Fibroblast of lung (primary cell): ENCODE data around the gene MAP1LC3A. TPM values are rescaled to one million over a fixed set of nuclear protein-coding genes. Genes with fewer than 3 reads are reported as not detected.
A peak's percentile ranks its signal among the peaks of the same experiment; 100 is the strongest.

ENCODE experiments used
- DNase-seq, 2 donors: peaks; one replicate each; pipeline versions ENCODE4 v3.0.0 to v3.0.0-alpha.2; 2010; ENCODE audit warnings: low read depth in 2 of 2
- H2AFZ ChIP-seq: 2 replicates; pipeline ENCODE4 v1.5.1; 2012; ENCODE audit warnings: low read length, control low read depth, inconsistent platforms
- H3K27ac ChIP-seq: 2 replicates; pipeline ENCODE4 v1.5.1; 2011; ENCODE audit warnings: low read length, control low read depth; ENCODE audit not compliant: insufficient read depth
- H3K27me3 ChIP-seq: 2 replicates; pipeline ENCODE4 v1.5.1; 2011; ENCODE audit warnings: mild to moderate bottlenecking, low read length; ENCODE audit not compliant: control insufficient read depth, insufficient read depth
- H3K36me3 ChIP-seq: 2 replicates; pipeline ENCODE4 v1.5.1; 2011; ENCODE audit warnings: low read length; ENCODE audit not compliant: control insufficient read depth, insufficient read depth
- H3K4me1 ChIP-seq: 2 replicates; pipeline ENCODE4 v1.5.1; 2011; ENCODE audit warnings: low read length; ENCODE audit not compliant: control insufficient read depth, insufficient read depth; ENCODE audit errors: extremely low read depth
- H3K4me2 ChIP-seq: 2 replicates; pipeline ENCODE4 v1.5.1; 2011; ENCODE audit warnings: low read length, control low read depth; ENCODE audit not compliant: insufficient read depth; ENCODE audit errors: extremely low read depth
- H3K4me3 ChIP-seq, 4 experiments: fragments of 200-600 bp in 1 of 4; sonication (generic) in 1 of 4; replicated peaks in 1 of 4; 2 replicates each; pipeline ENCODE4 v1.5.1; 2011 to 2016; ENCODE audit warnings: low read length in 4 of 4, low read depth in 3 of 4, mild to moderate bottlenecking in 3 of 4, control low read depth in 2 of 4, inconsistent platforms in 1 of 4, mixed read lengths in 1 of 4; ENCODE audit not compliant: insufficient read depth in 1 of 4; ENCODE audit errors: control extremely low read depth in 1 of 4
- H3K79me2 ChIP-seq: 2 replicates; pipeline ENCODE4 v1.5.1; 2012; ENCODE audit warnings: mild to moderate bottlenecking, low read length, inconsistent platforms; ENCODE audit not compliant: control insufficient read depth, insufficient read depth
- H3K9ac ChIP-seq: 2 replicates; pipeline ENCODE4 v1.5.1; 2011; ENCODE audit warnings: mild to moderate bottlenecking, low read length, control low read depth; ENCODE audit not compliant: insufficient read depth
- H3K9me3 ChIP-seq: 2 replicates; pipeline ENCODE4 v1.5.1; 2012; ENCODE audit warnings: low read depth, low read length; ENCODE audit not compliant: control insufficient read depth, insufficient read depth
- H4K20me1 ChIP-seq: 2 replicates; pipeline ENCODE4 v1.5.1; 2011; ENCODE audit warnings: low read length; ENCODE audit not compliant: control insufficient read depth, insufficient read depth; ENCODE audit errors: extremely low read depth
- CTCF ChIP-seq, 2 donors: IDR thresholded peaks in 1 of 2; conservative IDR thresholded peaks in 1 of 2; 1 replicate in 1 of 2; 2 replicates in 1 of 2; pipeline ENCODE4 v1.5.1; 2011 to 2012; ENCODE audit warnings: low read length in 2 of 2, control low read depth in 1 of 2, inconsistent platforms in 1 of 2, low read depth in 1 of 2, mild to moderate bottlenecking in 1 of 2
- EZH2 ChIP-seq: IDR thresholded peaks from 2 replicates; pipeline ENCODE4 v1.5.1; 2012; ENCODE audit warnings: low read length, control low read depth, mild to moderate bottlenecking; ENCODE audit errors: missing control alignments
- polyA plus RNA-seq, 2 donors: library from polyadenylated mRNA; depleted of rRNA in 1 of 2; stranded (reverse) in 1 of 2; unstranded in 1 of 2; fragments of >200 nt; gene quantifications; 2 replicates each; pipeline ENCODE4 v1.2.1, GENCODE V29; 2011 to 2012; ENCODE audit warnings: missing spikeins in 1 of 2
- total RNA-seq: library from RNA; depleted of rRNA; stranded (reverse); fragments of >200 nt; gene quantifications from 2 replicates; pipeline ENCODE4 v1.2.1, GENCODE V29; 2014

Gene MAP1LC3A
- total and polyA plus RNA-seq, 2 donors (not counting 1 experiment from before 2014, with no cell fraction given), result 19.3 to 30.4 TPM

DNA sequence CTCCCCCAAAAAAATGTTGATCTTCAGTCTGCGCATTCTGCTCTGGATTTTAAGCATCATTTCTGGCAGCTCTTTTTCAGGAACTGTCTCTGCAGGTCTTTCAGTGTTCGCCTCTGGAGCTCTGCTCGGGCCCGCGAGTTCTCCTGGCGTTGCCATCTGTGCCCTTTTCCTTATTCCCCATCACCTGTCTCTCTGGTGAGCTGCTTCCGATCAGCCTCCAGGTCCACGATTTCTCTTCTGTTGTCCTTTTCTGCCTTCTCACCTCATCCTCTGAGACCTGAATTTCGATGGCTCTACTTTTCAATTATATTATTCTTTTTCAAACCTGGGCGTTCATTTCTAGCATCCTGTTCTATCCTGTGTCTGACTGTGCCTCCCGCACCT is 590 bp upstream of the MAP1LC3A start:
- no peaks in the 10 kb centered on the region for H3K27me3 ChIP-seq
- H3K9me3 ChIP-seq, result no peaks in the 10 kb centered on the region
- H3K9ac ChIP-seq, result peak overlapping the region; percentile 95
- peak overlapping the region; percentile 65 to 89 (median 77) for H3K4me3 ChIP-seq
- peak overlapping the region; percentile 90 for H3K27ac ChIP-seq
- DNase-seq, result no peak
- H2AFZ ChIP-seq, result peak overlapping the region; percentile 94
- no peaks in the 10 kb centered on the region for H3K4me1 ChIP-seq
- H3K36me3 ChIP-seq, result no peaks in the 10 kb centered on the region
- peak overlapping the region; percentile 98 for H3K4me2 ChIP-seq
- no peaks in the 10 kb centered on the region for H3K79me2 ChIP-seq
- TF ChIP-seq EZH2 (no peak), CTCF (conservative IDR thresholded peaks at IDR 0.05 in 1 of 2, IDR thresholded peaks at IDR 0.05 in 1 of 2; ENCODE audit: low read depth in 1 of 2, low read length in 2 of 2) (no peak)
- H4K20me1 ChIP-seq, result no peaks in the 10 kb centered on the region

GRCh38 chr20:34559311-34560140 is 1.0 kb downstream of the MAP1LC3A start:
- no peaks in the 10 kb centered on the region for H4K20me1 ChIP-seq
- no peak overlapping the region for H3K27ac ChIP-seq
- TF ChIP-seq EZH2 (no peak), CTCF (conservative IDR thresholded peaks at IDR 0.05 in 1 of 2, IDR thresholded peaks at IDR 0.05 in 1 of 2; ENCODE audit: low read depth in 1 of 2, low read length in 2 of 2) (no peak)
- H3K79me2 ChIP-seq, result no peaks in the 10 kb centered on the region
- H3K4me2 ChIP-seq, result peak overlapping the region; percentile 59
- H2AFZ ChIP-seq, result no peak overlapping the region
- H3K4me3 ChIP-seq, result peak overlapping the region; percentile 21 to 84 (median 32)
- H3K27me3 ChIP-seq, result no peaks in the 10 kb centered on the region
- H3K9ac ChIP-seq, result peak overlapping the region; percentile 46
- no peaks in the 10 kb centered on the region for H3K9me3 ChIP-seq
- peak in 1 of 2 donors; percentile 5 for DNase-seq
- no peaks in the 10 kb centered on the region for H3K36me3 ChIP-seq
- H3K4me1 ChIP-seq, result no peaks in the 10 kb centered on the region

DNA sequence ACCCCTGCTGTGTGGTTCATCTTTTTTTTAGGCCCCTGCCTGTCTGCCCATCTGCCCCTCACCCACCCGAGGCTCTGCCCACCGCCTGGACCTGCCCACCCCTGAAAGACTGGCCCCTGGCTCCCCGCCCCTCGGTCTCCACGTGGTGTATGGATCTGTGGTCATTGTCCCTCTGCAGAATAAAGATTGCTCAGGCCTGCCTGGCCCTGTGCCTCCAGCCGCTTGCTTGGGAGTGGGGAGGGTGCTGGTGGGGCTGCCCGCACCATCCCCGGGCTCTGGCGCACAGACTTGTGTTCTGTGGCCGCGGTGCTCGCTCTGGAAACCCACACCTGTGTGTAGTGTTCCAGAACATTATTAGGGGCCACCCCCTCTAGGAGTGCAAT is 1.6 kb downstream of the MAP1LC3A start:
- TF ChIP-seq EZH2, result no peak
- TF ChIP-seq CTCF (conservative IDR thresholded peaks at IDR 0.05 in 1 of 2, IDR thresholded peaks at IDR 0.05 in 1 of 2; ENCODE audit: low read depth in 1 of 2, low read length in 2 of 2), result no peak
- no peak overlapping the region for H3K4me2 ChIP-seq
- no peaks in the 10 kb centered on the region for H3K36me3 ChIP-seq
- H3K4me3 ChIP-seq, result no peak overlapping the region
- no peaks in the 10 kb centered on the region for H3K4me1 ChIP-seq
- no peaks in the 10 kb centered on the region for H4K20me1 ChIP-seq
- no peak overlapping the region for H3K9ac ChIP-seq
- H3K79me2 ChIP-seq, result no peaks in the 10 kb centered on the region
- no peak overlapping the region for H3K27ac ChIP-seq
- no peak for DNase-seq
- no peak overlapping the region for H2AFZ ChIP-seq
- H3K9me3 ChIP-seq, result no peaks in the 10 kb centered on the region
- H3K27me3 ChIP-seq, result no peaks in the 10 kb centered on the region
